Measurements from ENCODE around the gene ATG7.

Gene ATG7

DNA sequence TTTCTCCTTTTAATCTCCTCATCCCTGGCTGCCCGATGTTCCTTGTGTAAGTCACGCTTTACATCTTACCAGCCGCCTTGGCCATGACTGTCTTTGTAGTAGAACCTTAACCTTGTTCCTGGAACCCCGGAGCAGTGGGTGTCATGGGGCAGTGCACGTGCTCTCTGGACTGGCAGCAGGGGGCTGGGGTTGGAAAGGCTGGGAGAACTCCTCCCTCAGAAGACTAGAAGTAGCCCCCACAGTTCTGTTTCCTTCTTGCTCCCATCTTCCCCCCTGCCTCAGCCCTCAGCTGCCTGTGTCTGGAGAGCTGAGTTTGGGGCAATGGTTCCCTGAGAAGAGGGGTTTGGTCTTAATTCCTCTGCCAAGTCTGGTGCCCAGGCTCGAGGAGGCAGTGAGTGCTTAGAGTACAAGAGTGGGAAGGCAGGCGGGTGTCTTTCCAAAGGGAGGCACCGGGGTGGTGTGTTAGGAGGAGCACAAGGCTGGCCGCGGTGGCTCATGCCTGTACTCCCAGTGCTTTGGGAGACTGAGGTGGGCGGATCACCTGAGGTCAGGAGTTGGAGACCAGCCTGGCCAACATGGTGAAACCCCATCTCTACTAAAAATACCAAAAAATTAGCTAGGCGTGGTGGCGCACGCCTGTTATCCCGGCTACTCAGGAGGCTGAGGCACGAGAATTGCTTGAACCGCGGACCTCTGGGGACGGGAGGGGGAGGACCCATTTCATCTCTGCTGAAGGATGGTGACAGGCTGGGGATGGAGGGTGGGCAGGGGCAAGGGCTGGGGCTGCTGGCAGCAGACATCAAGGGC is 271.1 kb downstream of the ATG7 start:
- no peak for DNase-seq

DNA sequence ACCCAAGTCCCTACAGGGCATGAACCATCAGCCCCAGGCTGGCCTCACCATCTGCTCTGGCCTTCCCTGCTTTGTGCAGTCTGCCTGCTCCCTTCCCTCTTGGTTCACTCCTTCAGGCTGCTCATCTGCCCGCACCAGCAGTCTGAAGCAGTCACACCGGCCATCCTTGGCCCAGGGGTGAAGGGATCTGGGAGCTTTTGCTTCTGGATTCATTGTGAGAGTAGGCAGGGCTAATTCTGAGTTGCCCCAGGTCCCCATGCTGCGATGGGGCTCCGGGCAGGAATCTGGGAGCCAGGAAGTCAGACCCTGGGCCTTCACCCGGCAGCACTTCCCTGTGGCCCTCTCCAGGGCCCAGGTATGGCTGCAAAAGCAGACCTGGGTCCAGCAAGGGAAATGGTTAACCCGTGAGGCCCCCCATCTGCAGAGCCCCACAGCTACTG is 271.8 kb downstream of the ATG7 start:
- no peak for DNase-seq

DNA sequence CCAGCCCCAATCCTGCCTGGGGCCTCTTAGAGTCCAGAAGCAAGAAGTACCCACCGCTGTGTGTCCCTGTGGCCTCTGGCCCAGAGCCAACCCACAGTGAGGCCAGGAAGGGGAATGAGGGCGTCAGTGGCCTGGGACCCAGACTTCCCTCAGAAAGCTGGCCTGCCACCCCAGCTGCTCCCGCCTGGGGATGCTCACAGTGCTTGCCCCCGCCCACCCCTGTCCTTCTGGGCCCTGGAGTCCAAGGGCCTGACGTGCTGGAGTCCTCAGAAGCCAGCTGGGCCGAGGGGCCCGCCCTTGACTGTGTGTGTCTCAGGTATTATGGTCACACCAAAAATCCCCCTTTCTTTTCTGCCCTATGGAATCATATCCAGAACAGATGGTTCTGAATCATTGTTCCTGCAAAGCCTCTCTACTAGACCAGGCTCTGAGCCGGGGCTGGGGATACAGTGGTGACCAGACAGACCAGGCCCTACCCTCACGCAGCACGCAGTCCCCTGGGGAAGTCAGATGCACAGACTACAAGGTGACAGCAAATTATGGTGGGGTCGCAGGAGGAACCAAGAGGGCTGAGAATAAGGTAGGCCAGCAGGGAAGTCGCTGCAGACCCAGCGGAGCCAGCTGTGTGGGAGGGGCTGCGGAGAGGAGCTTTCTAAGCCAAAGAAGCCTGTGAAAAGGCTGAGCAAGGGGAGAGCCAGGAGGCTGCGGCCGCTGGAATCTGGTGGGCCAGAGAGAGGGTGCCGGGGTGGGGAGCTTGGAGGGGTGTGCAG is 272.4 kb downstream of the ATG7 start:
- no peak for DNase-seq

DNA sequence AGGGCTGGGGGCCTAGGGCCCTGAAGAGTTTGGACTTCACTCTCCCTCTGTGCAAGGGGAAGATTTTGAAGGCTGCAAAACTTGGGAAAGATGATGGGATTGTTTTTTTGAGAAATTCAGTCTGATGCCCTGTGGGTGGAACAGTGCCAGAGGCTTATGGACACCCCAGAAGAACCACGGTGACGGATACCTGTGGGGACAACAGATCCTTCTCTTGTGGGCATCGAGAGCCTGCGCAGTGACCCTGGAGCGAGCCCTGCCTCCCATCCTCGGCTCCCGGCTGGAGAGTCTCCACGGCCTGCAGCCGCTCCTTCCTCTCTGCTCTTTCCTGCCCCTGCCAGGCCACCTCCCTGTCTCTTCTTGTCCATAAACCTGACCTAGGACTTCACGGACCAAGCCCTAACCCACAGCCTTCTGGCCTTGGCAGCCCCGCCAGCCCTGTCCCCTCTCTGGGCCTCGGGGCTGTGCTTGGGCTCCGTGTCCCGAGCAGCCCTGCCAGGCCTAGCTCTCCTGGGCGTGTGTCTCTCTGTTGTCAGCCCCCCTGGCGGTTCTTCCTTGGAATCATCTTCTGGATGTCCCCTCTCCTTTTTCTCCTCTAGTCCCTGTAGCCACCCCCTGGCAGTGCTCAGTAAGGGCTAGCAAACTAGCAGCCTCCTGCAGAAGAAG is 273.1 kb downstream of the ATG7 start:
- no peak for DNase-seq

DNA sequence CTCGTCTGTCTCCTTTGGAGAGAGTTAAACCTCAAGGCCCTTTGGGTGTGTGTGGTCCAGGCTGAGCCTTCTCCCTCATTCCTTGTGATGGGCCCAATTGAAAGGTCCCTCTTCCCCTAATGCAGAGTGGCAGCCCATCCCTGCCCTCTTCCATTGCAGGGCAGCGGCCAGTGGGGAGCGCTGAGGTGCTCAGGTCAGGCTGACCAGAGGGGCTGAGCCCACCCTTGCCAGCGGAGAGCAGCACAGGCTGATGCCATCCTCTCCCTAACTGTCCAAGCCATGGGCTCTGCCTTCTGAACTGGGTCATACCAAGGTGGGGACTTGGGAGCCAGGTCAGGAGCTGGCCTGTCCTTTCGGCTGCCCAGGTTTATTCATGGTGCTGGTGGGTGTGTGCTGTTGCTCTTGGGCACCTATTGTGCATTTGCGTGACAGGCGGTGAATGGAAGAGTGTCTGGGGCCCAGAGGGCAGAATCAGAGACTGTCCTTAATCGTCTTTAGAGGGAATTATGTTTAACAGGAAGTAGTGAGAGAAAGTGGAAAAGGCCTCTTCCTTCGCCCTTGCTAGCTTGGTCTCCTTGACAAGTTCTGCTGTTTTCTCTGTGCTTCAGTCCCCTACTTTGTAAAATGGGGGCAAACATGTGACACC is 274.6 kb downstream of the ATG7 start:
- DNase-seq = no peak

DNA sequence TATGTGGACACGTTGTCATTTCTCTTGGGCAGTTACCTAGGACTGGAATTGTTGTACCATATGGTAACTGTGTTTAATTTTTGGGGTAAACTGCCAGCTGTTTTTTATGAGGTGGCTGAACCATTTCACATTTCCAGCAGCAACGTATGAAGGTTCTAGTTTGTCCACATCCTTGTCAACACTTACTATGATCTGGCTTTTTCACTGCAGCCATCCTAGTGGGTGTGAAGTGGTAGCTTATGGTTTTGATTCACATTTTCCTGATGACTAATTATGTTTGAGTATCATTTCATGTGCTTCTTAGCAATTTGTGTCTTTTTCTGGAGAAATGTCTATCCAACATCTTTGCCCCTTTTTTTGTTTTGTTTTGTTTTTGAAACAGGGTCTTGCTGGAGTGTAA is 275.3 kb downstream of the ATG7 start:
- no peak for DNase-seq

DNA sequence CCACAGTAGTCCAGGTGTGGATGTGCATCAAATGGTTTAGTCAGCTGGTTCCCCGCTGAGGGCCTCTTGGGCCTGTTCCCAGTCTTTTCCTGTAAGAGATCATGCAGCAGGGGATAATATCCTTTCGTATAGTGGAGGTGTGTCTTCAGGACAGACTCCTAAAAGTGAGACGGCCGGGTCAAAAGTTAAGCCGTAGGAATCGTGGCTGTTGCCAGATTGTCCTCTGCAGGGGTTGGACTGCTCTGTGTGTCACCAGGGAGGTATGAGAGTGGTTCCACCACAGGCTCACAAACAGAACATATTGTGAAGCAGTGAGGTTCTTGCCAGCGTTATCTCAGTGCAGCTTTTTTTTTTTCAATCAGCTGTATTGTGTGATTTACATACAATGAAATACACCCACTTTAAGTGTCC is 276.5 kb downstream of the ATG7 start:
- no peak for DNase-seq

DNA sequence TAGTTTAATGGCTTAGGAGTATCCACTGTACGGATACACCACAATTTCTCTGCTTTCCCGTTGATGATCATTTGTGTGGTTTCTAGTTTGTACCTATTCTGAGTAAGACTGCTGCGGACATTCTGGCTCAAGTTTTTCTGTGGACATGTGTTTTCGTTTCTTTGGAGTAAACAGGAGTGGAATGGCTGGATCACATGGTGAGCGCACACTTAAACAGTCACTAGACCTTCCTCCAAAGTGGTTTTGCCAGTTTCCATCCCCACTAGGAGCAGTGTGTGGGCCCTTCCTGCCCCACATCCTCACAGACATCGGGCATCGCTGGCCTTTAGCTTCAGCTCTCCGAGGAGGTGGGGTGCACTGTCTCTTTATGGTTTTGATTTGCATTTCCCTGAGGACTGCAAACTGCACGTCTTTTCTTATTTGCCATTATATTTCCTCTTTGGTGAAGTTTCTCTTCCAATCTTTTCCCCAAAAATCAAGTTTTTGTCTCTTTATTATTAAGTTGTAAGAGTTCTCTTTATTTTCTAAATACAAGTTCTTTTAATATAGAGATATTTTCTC is 277.5 kb downstream of the ATG7 start:
- DNase-seq = no peak

DNA sequence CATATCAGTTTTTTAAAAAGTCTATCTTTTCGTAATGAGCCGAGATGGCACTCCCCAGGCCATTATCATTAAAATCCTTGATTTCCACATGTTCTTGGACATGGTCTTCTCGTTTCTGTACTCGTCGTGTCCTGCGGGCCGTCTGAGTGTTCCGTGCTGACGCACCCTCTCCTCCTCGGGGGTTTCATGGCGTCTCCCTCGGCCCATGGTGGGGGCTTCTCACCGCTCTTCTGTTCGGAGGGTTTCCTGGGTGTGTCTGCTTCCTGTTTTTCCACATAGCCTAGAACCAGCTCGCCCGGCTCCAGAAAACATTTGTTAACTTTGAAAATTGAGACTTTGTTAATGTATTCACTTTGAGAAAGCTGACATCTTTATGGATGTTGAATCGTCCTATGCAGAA is 278.8 kb downstream of the ATG7 start:
- no peak for DNase-seq

DNA sequence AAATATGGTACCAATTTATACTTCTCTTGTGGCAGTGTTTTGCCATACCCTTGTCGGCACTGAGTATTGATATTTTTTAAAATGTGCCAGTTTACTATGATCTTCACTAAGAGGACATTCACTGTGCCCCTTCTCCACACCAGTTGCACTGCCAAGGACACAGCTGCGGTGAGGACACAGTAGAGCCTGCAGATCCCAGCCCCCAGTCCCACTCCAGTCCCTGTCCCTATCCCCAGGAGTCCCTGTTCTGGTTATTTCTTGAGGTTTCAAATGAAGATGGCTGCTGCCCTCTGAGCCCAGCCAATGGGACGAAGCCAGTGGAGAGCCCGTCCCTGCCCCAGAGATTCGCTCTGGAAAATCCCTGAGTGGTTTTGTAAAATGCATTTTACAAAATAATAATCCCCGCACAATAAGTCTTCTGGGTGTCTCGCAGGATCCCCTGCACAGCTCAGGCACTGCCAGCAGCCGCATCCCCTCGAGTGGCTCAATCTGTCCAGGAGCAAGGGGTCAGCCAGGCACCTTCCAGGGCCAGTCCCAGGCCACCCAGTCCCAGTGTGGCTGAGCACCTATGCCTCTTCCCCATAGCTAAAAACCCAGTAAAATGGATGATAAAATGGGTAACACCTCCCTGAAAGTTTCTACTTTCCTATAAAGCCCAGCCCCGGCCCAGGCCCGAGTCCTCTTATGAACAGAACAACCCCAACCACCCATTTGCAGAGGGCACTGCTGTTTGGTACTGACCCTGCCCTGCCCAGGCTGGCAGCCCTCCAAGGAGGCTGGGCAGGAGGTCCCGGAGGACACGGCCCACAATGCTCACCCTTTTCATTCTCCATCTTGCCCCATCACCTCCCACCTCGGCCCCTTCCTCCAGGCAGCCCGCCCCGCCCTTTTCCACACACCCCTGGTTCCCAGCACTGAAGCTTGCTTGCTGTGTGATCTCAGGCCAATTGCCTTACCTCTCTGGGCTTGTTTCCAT is 280.4 kb downstream of the ATG7 start:
- DNase-seq = no peak

DNA sequence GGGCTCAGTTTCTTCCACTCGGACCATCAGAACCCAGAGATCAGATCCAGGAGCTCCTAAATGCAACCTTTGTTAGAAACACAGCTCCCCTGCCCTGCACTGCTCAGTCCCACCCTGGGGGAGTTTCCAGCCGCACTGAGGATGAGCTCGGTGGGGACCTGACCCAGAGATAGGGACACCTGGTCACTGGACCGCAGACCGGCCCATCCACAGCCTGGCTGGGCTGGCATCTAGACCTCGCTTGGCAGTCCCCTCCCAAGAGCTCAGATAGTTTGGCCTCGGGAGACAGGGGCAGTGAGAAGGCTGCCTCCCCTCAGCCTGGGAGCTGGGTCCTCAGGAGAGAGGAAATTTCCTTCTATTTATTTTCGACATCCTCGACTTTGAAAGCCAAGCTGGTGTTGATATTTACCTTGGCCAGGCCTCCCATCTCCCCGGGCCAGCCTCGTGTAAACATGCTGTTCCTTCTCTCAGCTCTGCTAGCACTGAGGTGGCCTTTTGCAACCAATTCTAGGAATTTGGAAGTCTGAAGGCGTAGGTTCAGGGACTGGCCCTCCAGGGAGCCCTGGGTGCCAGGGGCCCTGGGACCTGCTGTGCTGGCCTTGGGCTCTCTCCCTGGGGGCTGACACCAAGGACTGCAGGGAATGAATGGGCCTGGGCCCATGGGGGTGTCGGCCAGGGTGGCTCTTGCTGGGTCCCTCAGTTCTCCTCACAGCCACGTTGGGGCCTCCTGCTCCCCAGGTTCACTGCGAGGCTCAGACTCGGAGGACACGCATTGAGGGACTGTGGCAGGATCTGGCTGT is 281.4 kb downstream of the ATG7 start:
- no peak for DNase-seq

DNA sequence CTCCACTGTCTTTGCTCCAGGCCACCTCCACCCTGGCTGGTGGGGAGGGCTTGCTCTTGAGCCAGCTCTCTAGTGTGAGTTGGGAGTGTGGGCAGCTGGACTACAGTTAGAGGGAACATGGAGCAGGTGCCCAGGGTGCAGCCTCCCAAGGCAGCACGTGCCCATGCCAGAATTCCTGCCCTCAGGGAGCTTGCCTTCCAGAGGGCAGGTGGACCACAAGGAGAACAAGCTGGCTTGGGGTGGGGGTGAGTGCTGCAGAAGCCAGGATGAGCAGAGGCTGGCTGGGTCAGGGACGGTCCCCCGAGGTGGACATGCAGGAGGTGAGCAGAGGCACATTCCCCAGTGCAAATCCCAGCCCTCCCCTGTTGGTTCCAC is 282.0 kb downstream of the ATG7 start:
- no peak for DNase-seq

DNA sequence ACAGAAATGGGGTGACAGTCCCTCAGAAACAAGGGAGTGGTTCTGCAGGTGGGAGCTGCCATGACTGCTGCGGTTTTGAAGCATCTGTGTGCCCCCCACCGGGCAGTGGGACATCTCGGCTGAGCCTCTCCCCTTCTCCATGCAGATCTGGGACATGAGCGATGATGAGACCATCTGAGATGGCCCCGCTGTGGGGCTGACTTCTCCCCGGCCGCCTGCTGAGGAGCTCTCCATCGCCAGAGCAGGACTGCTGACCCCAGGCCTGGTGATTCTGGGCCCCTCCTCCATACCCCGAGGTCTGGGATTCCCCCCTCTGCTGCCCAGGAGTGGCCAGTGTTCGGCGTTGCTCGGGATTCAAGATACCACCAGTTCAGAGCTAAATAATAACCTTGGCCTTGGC is 282.5 kb downstream of the ATG7 start:
- DNase-seq = no peak

DNA sequence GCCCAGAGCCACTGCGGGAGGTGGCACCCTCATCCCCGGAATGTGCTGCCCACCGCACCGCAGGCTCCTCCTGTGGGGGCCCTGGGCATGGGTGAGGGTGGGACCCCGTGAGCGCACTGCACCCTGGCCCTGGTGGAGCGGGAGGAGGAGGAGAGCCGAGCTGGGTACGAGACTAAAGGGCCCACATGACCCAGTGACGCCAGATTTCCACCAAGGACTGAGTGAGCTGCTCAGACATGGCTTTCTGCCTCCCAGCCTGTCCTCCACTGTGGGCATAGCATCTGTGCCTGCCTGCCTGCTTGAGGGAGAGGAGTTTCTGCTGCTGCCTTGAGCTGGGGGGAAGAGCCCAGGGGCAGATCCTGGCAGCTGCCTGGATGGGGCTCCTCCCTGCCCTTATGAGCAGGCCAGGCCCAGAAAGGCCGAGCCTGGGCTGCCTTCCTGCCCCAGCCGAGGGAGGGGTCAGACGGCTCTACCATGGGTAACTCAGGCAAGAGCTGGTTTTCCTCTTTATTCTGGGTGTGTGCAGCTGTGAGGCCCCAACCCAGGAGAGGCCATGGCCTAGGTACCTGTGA is 283.1 kb downstream of the ATG7 start:
- no peak for DNase-seq

DNA sequence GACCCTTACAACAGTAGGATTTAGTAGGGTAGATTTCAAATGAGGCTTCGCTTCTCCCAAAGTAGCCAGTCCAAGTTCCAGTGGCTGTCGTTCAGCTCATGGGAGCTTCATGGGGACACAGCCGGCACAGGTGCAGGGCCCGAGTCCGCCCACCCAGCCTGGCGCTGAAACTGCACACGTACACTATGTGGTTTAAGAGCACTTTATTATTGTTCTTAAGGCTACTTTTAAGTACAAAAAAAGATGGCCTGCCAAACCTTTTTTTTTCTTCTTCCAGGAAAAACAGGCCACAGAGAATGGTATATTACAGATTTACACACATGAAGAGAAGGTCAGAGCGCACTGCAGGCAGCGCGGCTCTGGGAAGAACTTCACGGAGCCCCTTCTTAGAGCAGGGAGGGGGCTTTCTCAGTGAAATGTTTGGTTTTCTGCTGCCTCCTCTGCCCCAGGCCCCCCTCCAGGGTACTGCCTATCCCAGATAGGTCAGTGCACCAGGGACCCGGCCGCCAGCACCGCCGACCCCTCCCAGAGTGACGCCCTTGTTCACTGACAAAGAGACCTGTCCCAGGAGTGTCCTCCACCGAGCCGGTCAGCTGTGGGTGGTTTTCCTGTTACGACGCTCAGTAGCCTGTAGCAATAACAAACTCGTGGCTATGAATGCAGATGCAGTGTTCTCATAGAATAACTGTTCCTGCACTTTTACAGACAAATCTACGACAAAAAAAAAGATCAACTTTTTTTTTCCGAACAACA is 283.9 kb downstream of the ATG7 start:
- DNase-seq = no peak

DNA sequence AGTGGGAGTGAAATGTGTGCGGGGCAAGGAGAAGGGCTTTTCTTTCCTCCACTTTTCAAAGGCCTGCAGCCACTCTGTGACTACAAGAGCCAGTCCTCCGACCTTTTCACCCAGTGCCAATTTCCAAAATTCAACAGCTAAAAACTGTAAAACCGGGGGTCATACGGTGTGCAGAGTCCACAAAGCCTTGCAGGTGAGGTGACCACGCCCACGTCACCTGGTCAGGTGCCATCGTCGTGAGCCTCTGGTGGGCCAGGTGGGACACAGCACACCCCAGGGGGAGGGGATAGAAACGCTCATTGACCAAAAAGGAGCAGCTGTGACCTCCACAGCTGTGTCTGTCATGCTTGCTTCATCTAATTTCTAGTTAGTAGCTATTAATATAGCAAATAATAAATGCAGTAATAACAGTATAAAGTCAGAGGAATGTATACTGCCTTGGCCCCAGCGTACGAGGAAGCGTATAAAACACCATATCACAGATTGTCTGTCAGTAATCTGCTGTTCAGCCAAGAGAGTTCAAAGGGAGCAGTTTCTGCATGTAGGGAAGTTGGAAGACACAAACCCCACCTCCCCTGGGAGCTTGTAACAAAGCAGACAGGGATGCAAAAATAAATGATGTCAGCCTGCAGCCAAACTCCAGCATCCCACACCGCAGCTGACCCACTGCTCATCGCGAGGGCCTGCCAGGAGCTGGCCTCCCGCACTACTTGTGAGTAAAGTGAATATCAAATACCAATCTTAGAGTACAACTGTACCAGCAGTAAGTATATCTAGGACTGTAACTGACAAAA is 284.9 kb downstream of the ATG7 start:
- no peak for DNase-seq

DNA sequence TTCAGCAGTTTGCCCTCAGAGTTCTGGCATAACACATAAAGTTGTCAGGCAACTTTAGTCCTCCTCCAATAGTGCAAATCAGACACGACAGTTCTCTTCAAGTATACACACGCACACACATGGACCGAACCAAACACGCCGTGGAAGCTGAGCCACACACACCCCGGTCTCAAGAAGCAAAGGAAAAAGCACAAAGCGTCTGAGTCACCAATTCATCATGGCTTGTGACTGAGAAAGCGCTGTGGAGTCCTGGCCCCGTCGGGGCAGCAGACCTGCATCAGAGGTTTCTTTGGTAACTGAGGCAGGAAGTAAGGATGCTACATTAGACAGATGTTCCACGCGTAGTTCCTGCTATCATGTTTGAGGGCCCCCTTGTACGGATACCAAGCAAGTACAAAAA is 285.8 kb downstream of the ATG7 start:
- DNase-seq = no peak

DNA sequence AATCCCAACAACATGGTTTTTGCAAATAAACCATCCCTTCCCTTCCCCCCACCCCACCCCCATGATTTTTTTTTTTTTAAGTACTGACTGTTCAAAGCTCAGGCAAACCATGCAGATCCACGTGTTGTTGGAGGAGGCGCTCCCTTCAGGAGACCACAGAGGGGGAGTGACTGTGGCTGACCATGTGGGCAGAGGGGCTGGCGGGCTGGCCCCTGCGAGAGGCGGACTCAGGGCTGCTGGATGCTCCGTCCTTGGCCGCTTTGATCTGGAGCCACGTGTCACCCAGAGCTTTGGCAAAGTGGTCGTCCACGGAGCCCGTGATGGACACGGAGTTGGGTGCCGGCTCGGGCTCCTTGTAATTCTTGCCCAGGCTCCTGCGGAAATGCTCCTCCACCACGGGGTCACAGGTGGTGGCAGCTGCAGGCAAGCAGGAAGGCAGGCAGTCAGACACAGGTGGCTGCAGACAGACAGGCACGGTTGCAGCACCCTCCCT is 286.3 kb downstream of the ATG7 start:
- no peak for DNase-seq
